Astrocyte (in vitro differentiated cells and primary cell): ENCODE data around the gene ROBO2.

Experiments
- EZH2 ChIP-seq: IDR thresholded peaks from 2 replicates; pipeline ENCODE4 v1.6.1; 2012; ENCODE audit warnings: mild to moderate bottlenecking, low read length, inconsistent platforms; ENCODE audit not compliant: insufficient read depth
- TF ChIP-seq, protein P1 (sequence below): IDR thresholded peaks from 2 replicates; pipeline ENCODE4 v1.5.1; 2011; ENCODE audit warnings: low read depth, mild to moderate bottlenecking, inconsistent platforms, low read length, moderate library complexity; ENCODE audit not compliant: insufficient read depth

- no peak for TF ChIP-seq EZH2
- TF ChIP-seq, protein P1, sequence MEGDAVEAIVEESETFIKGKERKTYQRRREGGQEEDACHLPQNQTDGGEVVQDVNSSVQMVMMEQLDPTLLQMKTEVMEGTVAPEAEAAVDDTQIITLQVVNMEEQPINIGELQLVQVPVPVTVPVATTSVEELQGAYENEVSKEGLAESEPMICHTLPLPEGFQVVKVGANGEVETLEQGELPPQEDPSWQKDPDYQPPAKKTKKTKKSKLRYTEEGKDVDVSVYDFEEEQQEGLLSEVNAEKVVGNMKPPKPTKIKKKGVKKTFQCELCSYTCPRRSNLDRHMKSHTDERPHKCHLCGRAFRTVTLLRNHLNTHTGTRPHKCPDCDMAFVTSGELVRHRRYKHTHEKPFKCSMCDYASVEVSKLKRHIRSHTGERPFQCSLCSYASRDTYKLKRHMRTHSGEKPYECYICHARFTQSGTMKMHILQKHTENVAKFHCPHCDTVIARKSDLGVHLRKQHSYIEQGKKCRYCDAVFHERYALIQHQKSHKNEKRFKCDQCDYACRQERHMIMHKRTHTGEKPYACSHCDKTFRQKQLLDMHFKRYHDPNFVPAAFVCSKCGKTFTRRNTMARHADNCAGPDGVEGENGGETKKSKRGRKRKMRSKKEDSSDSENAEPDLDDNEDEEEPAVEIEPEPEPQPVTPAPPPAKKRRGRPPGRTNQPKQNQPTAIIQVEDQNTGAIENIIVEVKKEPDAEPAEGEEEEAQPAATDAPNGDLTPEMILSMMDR = no peak
Observed at GRCh38 chr3:77500721-77501120, 460.8 kb downstream of the ROBO2 start.
